HG03095 (cell line): Measurements from ENCODE around the gene SLC35F2.
"Not testable (repeated sequence)": the region's sequence is repeated elsewhere in the genome, so short reads cannot be mapped to it uniquely, and the experiment has no call there.

ENCODE experiments used
- ATAC-seq: cut with Tn5 transposase; IDR thresholded peaks from one replicate; pipeline ENCODE4 v1.9.1; 2021; ENCODE audit warnings: moderate library complexity; ENCODE audit not compliant: unreplicated experiment

The SLC35F2 gene

GRCh38 chr11:107791343-107792048 lies 67.1 kb downstream of the SLC35F2 start:
- no peak for ATAC-seq

GRCh38 chr11:107789767-107790166 lies 68.8 kb downstream of the SLC35F2 start:
- no peak for ATAC-seq

DNA sequence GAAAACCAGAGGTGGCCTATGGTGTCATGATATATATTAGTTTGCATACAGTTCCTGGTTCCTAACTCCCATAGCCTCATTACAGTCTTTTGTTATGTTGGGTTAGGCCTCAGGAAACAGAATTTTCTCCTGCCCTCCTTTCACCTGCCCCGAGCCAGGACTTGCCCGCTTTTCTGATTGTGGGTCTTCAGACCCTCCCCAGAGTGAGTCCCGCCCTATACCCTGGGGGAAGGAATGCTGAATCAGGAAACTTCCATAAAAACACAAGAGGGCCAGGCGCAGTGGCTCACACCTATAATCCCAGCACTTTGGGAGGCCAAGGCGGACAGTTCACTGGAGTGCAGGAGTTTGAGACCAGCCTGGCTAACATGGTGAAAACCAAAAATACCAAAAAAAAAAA lies 70.9 kb downstream of the SLC35F2 start:
- ATAC-seq, result no peak

DNA sequence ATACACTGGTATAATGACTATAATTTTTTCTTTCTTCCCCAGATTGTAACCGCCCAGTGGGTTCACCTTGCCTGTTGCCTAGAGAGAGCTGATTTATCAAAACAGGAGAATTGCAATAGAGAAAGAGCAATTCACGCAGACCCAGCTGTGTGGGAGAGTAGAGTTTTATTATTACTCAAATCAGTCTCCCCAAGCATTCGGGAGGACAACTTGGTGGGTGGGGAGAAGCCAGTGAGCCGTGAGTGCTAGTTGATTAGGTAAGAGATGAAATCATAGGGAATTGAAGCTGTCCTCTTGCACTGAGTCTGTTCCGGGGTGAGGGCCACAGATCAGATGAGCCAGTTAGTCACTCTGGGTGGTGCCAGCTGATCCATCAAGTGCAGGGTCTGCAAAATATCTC lies 73.2 kb downstream of the SLC35F2 start:
- ATAC-seq, result no peak

- ATAC-seq, result no peak
Measured at GRCh38 chr11:107783121-107783520, 75.5 kb downstream of the SLC35F2 start.

- ATAC-seq, result no peak
Measured at GRCh38 chr11:107780775-107781174, 77.8 kb downstream of the SLC35F2 start.

- no peak for ATAC-seq
Measured at GRCh38 chr11:107780136-107780535, 78.5 kb downstream of the SLC35F2 start.

- no peak for ATAC-seq
Measured at GRCh38 chr11:107778839-107779517, 79.6 kb downstream of the SLC35F2 start.

DNA sequence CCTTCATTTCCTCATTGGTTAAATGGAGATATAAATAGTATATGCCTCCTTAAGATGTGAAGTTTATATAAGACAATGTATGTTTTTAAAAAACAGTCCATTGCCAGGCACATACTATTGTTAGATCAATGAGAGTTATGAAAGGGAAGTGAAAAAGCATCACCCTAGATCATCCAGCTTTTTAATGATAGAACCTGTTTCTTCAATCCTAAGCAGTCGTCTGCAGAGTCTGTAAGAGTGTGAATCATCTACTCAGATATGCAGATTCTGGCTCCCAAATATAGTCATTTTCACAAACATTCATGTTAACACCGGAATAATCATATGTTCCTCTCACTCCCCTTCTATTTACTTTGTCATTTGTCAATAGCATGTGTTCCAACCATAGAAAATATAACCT lies 81.5 kb downstream of the SLC35F2 start:
- ATAC-seq, result peak; percentile 88

GRCh38 chr11:107776062-107776461 lies 82.5 kb downstream of the SLC35F2 start:
- ATAC-seq, result no peak

GRCh38 chr11:107770551-107770951 lies 88.0 kb downstream of the SLC35F2 start:
- ATAC-seq, result no peak

DNA sequence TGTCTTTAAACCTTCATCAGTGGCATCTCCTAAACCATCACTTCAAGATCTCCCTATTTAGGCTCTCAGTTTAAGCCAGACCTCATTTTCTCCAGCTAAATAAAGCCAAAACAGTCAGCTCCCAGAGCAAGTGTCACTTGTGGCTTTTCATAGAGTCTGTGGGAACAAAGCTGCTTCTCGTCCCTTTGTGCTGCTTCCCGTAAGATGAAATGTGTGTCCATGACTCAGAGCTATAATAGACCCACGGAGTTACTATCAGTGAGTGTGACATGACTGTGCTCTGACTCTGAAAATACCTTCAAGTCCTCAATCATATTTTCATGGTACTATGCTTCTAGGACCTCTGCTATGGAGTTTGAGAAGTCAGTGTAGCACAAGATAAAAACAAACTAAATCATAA lies 89.4 kb downstream of the SLC35F2 start:
- no peak for ATAC-seq

- not testable (repeated sequence) for ATAC-seq
Measured at GRCh38 chr11:107758719-107759355, 99.8 kb downstream of the SLC35F2 start.

- no peak for ATAC-seq
Measured at GRCh38 chr11:107757661-107758060, 100.9 kb downstream of the SLC35F2 start.

DNA sequence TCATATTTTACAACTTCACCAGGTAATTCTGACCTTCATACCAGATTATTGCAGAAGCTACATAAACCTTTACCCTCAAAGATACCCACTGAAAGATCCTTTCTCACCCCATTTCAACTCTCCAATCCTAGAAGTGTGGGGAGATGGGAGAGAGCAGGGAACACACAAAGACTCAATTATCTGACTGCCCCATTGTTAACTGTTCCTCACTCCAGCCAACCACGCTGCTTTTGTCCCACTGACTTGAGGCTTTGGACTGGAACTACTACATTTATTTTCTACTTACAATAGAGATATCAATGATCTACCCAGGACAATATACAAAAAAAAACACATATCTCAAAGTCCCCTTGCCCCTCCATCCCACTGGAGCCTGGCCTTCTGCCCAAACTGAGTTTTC lies 102.0 kb downstream of the SLC35F2 start:
- no peak for ATAC-seq

- no peak for ATAC-seq
Measured at GRCh38 chr11:107752949-107753822, 105.4 kb downstream of the SLC35F2 start.

- no peak for ATAC-seq
Measured at GRCh38 chr11:107752508-107752907, 106.1 kb downstream of the SLC35F2 start.

DNA sequence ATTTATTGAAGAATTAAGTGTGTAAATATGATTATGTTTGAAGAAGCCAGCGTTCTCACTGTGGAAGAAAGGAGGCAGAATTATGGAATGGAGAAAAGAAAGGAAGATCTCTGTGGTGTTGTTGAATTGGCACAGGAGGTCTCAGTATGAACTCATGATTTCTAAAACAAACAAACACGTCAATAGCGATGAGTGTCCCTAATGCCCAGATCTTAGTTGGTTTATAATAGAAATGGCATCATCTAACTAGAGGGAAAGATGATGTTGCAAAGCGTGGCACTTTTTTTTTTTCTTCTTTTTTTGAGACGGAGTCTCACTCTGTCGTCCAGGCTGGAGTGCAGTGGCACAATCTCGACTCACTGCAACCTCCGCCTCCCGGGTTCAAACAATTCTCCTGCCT lies 107.5 kb downstream of the SLC35F2 start:
- no peak for ATAC-seq

DNA sequence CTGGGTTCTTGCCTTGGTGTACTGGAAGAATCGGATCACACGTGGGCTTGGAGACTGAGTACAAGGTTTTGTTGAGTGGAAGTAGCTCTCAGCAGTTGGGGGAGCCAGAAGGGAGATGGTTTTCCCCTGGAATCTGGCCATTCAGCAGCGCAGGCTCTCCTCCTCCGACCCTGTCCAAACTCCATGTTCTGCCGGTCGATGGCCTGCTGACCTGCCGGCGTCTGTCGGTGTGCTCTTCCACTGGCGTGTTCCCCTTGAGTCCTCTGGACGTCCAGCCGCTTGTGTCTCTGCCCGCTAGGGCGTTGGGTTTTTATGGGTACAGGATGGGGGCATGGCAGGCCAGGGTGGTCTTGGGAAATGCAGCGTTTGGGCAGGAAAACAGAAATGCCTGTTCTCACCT lies 108.3 kb downstream of the SLC35F2 start:
- no peak for ATAC-seq

DNA sequence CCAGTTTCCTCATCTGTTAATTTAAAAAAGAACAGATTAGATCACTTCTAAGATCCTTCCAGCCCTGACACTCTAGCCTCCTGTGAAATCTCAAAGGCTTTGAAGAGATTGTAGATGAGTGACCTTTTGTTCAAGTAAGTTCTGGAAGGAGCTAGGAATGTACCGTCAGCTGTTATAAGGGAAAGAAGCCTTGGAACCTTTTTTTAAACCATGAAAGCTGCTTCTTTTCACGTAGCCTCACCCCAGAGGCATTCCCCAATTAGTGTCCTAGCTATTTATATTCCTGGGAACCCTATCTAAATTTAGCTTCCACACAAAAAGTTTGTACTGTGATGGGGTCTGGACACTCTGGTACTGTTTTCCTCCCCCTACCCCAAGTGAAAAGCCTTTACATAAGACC lies 111.0 kb downstream of the SLC35F2 start:
- ATAC-seq, result no peak

GRCh38 chr11:107744736-107745135 lies 113.9 kb downstream of the SLC35F2 start:
- ATAC-seq, result no peak
